Body of pancreas (tissue), 4 donors: ENCODE data around the gene SP6. TPM values are rescaled to one million over a fixed set of nuclear protein-coding genes. Genes with fewer than 3 reads are reported as not detected.

Experiments used
- ATAC-seq: fragments of 150-250 bp; one replicate; pipeline ENCODE4 v1.9.1; 2016
- DNase-seq, 4 donors: peaks; one replicate each; pipeline ENCODE4 v3.0.0-alpha.2; 2019
- H3K27ac ChIP-seq, 4 donors: fragments of 200-600 bp; sonication (generic); 1 replicate in 3 of 4; 2 replicates in 1 of 4; pipeline versions ENCODE4 v1.5.1 to v1.6.1; 2016 to 2019; ENCODE audit warnings: mild to moderate bottlenecking in 1 of 4, mixed read lengths in 1 of 4, moderate library complexity in 1 of 4
- H3K27me3 ChIP-seq, 2 donors: fragments of 200-600 bp; sonication (generic); one replicate each; pipeline ENCODE4 v1.6.0; 2016; ENCODE audit warnings: mild to moderate bottlenecking in 1 of 2
- H3K36me3 ChIP-seq, 2 donors: fragments of 200-600 bp; sonication (generic); replicated peaks in 1 of 2; 2 replicates each; pipeline ENCODE4 v1.5.1; 2016; ENCODE audit warnings: low read depth in 2 of 2; ENCODE audit not compliant: insufficient read depth in 1 of 2
- H3K4me1 ChIP-seq: fragments of 200-600 bp; sonication (generic); one replicate; pipeline ENCODE4 v1.6.0; 2016
- H3K4me3 ChIP-seq, 2 donors: fragments of 200-600 bp; sonication (generic); 1 replicate in 1 of 2; 2 replicates in 1 of 2; pipeline ENCODE4 v1.5.1; 2016 to 2019
- H3K9me3 ChIP-seq, 3 donors: fragments of 200-600 bp; sonication (generic); 1 replicate in 2 of 3; 2 replicates in 1 of 3; pipeline ENCODE4 v1.5.1; 2016
- POLR2A ChIP-seq, 3 donors: fragments of 450-650 bp; IDR thresholded peaks; one replicate each; pipeline ENCODE4 v1.6.1; 2016; ENCODE audit warnings: antibody characterized with exemption in 3 of 3, mild to moderate bottlenecking in 2 of 3
- WGBS, 2 donors: methylation state at CpG; one replicate each; pipeline ENCODE4 v1.1.5; 2017; 5-methylcytosine and 5-hydroxymethylcytosine counted together
- intact Hi-C: fragments of 100-400 bp; cut with DNase I; formaldehyde crosslinking; loops from one replicate; pipeline ENCODE4 v1.15.1; 2023
- total RNA-seq, 2 donors: library from RNA; depleted of rRNA; stranded (reverse); fragments of >200 nt; gene quantifications; one replicate each; pipeline ENCODE4 v1.1.0, GENCODE V29; 2016
- TF ChIP-seq, protein P1 (sequence below), 7 experiments: fragments of 450-650 bp in 4 of 7; fragments of 200-600 bp in 3 of 7; sonication (generic) in 3 of 7; IDR thresholded peaks; one replicate each; pipeline ENCODE4 v1.5.1; 2016 to 2019; ENCODE audit warnings: antibody characterized with exemption in 7 of 7

The SP6 gene
- total RNA-seq, 2 donors from 2014 or later: 0.26 to 0.99 TPM

DNA sequence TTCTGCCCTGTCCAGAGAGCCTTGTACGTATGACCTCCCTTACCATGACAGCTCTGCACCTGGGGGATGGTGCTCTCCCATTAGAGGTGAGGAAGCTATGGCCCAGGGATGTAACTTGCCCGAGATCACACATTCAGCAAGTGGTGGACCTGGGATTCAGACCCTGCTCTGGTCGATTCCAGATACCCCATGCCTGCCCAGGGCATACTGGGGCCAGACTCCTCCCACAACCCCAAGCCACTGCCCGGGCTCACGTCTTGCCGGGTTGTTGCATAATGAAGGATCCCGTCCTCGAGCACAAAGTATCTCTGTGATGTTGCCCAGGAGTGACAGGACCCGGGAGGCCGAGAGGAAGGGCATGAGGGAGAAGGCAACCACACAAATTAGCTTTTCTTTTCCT lies 31.5 kb downstream of the SP6 start:
- intact Hi-C loops: no loop called here
- Histone ChIP-seq H3K9me3 (no peaks in the 10 kb centered on the region), H3K4me3 (no peak overlapping the region), H3K27me3 (no peaks in the 10 kb centered on the region), H3K4me1 (peaks cover 22% of the 10 kb centered on the region), H3K27ac (no peak overlapping the region), H3K36me3 (peaks cover 10 to 31% of the 10 kb centered on the region in 2 donors)
- ATAC-seq: no peak
- no peak for DNase-seq
- TF ChIP-seq, protein P1, sequence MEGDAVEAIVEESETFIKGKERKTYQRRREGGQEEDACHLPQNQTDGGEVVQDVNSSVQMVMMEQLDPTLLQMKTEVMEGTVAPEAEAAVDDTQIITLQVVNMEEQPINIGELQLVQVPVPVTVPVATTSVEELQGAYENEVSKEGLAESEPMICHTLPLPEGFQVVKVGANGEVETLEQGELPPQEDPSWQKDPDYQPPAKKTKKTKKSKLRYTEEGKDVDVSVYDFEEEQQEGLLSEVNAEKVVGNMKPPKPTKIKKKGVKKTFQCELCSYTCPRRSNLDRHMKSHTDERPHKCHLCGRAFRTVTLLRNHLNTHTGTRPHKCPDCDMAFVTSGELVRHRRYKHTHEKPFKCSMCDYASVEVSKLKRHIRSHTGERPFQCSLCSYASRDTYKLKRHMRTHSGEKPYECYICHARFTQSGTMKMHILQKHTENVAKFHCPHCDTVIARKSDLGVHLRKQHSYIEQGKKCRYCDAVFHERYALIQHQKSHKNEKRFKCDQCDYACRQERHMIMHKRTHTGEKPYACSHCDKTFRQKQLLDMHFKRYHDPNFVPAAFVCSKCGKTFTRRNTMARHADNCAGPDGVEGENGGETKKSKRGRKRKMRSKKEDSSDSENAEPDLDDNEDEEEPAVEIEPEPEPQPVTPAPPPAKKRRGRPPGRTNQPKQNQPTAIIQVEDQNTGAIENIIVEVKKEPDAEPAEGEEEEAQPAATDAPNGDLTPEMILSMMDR (IDR thresholded peaks at IDR 0.05): no peak
- no peak for TF ChIP-seq POLR2A (IDR thresholded peaks at IDR 0.05)
- 77 to 82% methylated on average over 7 to 10 of the region's 10 CpGs for WGBS, 2 donors

DNA sequence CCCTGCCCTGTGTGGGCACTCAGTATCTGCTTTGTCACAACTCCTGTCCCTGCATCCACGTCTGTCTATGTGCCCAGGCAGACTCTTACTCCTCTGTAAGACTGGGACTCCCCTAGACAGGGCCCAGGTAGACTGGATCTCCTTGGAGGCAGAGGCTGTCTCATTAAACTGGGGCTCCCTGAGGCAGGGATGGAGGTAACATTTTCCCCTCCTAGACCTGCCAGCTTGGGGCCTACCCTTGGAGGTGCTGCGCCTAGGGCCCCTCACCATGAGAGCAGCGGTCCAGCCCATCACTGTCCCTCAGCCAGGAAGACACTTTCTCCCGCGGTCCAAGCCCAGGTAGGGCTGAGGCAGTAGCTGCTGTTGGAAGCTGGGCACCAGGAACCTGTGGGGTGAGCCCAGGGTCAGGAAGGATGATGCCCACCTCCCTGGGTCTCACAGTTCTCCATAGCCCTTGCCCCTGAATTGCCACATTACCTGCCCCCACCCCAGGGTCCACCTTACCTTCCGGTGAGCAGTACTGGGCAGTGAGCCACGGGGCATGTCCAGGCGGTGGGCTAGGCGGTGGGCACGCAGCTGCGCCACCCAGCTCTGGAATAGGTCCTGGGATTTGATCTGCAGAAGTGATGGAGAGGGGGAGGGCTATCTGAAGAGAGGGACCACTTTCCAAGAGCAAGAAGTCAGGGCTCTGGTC lies 32.8 kb downstream of the SP6 start:
- H3K27me3 ChIP-seq: no peaks in the 10 kb centered on the region
- H3K27ac ChIP-seq: no peak overlapping the region
- H3K4me1 ChIP-seq: peaks cover 25% of the 10 kb centered on the region
- H3K4me3 ChIP-seq: no peak overlapping the region
- H3K36me3 ChIP-seq: peaks cover 10 to 29% of the 10 kb centered on the region in 2 donors
- intact Hi-C loops: no loop called here
- ATAC-seq: no peak
- no peaks in the 10 kb centered on the region for H3K9me3 ChIP-seq
- DNase-seq: no peak
- TF ChIP-seq, protein P1 (IDR thresholded peaks at IDR 0.05): no peak
- no peak for TF ChIP-seq POLR2A (IDR thresholded peaks at IDR 0.05)
- 86 to 92% methylated on average over 9 to 11 of the region's 11 CpGs for WGBS, 2 donors

DNA sequence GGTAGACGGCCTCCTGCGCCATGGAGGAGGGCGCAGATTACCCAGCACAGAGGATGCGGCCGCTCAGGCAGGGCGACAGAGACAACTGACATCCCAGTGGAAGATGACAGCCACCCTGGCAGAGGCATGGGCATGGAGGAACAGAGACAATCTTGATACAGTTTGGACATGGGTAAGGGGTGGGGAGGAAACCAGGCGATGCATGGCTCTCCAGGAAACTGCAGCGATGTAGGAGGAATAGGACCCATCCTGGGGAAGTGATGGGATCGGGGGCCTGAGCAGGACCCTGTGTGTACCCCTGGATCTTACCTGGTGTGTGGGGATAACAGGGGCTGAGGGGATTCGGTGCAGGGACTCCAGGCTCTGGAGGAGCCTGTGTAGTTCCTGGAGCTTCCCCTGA lies 34.0 kb downstream of the SP6 start:
- intact Hi-C loops: no loop called here
- no peak overlapping the region for H3K27ac ChIP-seq
- peaks cover 31% of the 10 kb centered on the region for H3K4me1 ChIP-seq
- 95 to 98% methylated on average over 10 of the region's 10 CpGs for WGBS, 2 donors
- TF ChIP-seq, protein P1 (IDR thresholded peaks at IDR 0.05): no peak
- no peak for TF ChIP-seq POLR2A (IDR thresholded peaks at IDR 0.05)
- DNase-seq (no peak), ATAC-seq (no peak)
- H3K9me3 ChIP-seq: no peaks in the 10 kb centered on the region
- peaks cover 10 to 29% of the 10 kb centered on the region in 2 donors for H3K36me3 ChIP-seq
- H3K27me3 ChIP-seq: no peaks in the 10 kb centered on the region
- no peak overlapping the region for H3K4me3 ChIP-seq

DNA sequence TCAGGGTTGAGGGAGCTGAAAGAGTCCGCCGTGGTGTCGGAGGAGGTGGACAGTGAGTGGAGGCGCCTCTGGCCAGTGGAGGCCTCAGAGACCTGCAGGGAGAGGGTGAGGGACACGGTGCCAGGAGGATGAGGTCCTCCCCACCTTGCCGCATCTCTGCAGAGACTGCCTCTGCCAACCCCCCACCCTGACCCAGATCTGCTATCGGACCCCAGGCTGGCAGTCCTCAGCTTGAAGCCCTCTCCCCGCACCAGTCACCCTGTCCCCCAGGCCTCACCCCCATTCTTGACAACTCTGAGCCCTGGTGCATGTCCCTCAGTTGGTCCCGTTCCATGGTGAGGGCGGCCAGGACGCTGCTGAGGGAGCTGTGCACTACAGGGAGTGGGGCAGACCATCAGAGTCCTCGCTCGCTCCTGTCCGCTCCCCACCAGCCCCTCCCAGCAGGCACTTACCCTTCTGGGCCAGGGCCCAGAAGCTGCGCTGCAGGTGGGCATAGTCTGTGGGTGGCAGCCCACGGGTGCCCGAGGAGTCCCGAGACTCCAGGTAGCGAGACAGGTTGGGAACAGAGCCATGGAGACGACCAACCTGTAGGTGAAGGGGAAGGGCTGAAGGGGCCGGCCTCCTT lies 34.7 kb downstream of the SP6 start:
- TF ChIP-seq, protein P1 (IDR thresholded peaks at IDR 0.05): no peak
- intact Hi-C loops: no loop called here
- Histone ChIP-seq H3K4me1 (peaks cover 35% of the 10 kb centered on the region), H3K27ac (no peak overlapping the region), H3K27me3 (no peaks in the 10 kb centered on the region), H3K4me3 (no peak overlapping the region), H3K9me3 (no peaks in the 10 kb centered on the region), H3K36me3 (peaks cover 10 to 29% of the 10 kb centered on the region in 2 donors)
- 94% methylated on average over 6 to 20 of the region's 21 CpGs for WGBS, 2 donors
- DNase-seq (no peak), ATAC-seq (no peak)
